GM21723 (cell line): ENCODE data around the gene TEKTIP1.

Experiments used
- ATAC-seq: cut with Tn5 transposase; IDR thresholded peaks from one replicate; pipeline ENCODE4 v1.9.1; 2021; ENCODE audit warnings: mild to moderate bottlenecking, moderate library complexity; ENCODE audit not compliant: unreplicated experiment

The TEKTIP1 gene

DNA sequence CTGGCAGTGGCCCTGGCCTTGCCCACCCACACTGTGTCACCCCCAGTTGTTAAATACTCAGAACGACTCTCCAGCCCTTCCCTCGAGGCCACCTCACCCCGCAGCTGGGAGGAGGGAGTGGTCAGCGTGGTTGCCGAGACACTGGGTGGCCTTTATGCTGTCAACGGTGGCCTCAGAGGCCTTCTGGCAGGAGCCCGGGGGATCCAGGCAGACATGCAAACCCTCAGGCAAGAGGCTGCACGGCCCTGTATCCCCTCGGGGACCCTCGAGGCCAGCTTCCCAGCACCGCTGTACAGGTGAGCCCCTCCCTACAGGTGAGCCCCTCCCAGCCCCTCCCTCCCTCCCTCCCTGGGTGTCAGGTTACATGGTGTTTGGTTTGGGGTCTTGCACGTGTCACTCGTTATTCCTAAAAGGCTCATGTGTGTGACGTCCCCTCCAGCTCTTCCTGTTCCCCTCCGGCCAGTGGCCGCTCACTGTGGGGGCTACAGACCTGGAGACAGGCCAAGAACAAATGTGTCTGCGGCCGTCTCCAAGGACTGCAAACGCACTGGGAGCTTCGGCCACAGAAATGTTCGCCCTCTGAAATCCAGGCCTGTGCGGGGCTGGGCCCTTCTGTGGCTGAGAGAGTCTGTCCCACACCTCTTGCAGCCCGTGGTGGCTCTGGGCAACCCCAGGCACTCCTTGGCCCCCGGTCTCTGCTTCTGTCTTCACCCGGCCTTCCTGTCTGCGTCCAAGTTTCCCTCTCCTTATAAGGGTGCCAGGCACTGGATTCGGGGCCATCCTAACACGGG, at the start of gene TEKTIP1:
TSS of gene TEKTIP1 (plus strand) at position 210 of the 791 bp plus-strand sequence. CDS start at position 214, 4 bp downstream.
- ATAC-seq: no peak

DNA sequence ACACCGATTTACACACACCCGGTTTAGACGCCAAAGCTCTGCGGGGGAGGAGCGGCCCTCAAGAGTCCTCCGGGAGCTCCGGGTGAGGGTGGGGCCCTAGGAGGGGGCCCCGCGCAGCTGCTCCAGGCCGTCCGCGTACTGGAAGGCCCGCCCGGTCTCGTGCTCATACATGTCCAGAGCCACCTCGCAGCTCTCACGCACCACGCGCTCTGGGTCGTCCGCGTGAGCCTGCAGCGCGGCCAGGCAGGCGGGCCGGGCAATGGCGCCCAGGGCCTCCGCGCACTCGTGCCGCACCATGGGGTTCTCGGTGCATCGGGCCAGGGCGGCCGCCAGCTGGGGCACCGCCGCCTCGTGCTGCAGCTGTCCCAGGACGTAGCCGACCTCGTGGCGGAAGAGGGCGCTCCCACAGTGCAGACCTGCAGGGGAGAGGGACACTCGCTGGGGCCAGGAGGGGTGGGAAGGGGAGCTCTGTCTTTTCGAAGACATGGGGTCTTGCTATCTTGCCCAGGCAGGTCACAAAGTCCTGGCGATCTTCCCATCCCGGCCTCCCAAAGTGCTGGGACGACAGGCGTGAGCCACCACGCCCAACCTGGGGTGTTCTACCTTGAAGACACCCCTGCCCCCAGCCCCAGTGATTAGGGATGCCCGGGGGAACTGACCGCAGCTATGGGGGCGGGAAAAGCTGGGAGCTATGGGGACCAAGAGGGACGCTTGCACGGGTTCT, 47.4 kb upstream of the TEKTIP1 start:
- ATAC-seq: no peak

DNA sequence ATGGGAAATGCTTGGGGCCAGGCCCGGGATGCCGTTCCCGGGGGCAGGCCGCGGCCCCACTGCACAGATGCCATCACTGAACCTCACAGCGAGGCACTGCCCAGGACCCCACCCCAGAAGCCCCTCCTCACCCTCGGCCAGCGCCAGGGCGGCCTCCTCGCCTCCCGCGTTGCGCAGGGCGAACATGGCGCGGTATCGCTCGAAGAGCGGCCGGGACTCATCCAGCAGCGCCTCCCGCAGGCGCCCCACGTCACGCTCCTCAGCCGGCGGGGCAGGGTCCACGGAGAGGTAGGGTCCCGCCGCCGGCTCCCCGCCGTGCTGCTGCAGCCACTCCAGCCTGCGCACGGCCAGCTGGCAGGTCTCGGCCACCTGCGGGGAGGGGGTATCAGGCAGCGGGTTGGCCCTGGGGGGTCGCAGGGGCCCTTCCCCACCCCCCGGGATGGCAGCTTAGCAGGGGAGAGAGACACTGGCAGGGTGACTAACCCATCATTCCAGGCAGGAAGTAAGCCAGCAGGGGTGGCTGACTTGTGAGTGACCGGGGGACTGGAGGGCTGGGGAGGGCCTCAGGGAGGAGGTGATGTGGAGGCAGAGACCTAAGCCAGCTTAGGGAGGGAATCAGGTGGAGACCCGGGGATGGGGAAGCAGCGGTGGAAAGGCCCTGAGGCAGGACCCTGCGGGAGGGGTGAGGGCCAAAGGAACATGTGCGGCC, 46.7 kb upstream of the TEKTIP1 start:
- ATAC-seq: no peak

DNA sequence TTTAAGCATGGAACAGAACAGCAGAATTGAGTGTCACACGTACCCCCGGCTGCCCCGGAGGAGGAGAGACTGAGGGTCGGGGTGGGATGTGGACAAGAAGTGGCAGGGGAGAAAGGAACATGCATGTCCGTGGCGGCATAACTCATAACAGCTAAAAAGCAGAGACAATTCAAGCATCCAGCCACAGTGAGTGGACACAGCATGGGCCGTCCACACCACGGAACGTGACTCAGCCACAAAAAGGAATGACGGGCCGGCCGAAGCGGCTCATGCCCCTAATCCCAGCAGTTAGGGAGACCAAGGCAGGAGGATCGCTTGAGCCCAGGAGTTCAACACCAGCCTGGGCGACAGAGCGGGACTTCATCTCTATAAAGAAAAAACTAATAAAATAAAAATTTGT, 46.1 kb upstream of the TEKTIP1 start:
- no peak for ATAC-seq

DNA sequence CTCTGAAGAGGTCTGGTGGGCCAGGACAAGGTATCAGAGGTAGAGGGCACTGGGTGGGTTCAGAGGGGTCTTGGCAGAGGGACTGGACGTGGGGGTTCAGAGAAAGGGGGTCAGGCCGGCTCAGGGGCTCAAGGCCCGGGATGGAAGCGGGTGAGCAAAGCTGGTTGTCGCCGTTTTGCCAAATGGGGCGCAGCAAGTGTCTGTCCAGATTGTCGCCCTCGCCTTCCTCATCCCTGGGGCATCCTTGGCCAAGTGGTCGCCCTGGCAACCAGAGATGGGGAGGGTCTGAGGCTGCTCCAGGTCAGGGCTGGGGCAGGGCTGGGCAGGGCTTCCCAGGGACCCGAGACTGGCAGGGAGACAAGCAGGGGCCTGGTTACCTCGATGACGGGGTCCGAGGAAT, 45.3 kb upstream of the TEKTIP1 start:
- no peak for ATAC-seq

DNA sequence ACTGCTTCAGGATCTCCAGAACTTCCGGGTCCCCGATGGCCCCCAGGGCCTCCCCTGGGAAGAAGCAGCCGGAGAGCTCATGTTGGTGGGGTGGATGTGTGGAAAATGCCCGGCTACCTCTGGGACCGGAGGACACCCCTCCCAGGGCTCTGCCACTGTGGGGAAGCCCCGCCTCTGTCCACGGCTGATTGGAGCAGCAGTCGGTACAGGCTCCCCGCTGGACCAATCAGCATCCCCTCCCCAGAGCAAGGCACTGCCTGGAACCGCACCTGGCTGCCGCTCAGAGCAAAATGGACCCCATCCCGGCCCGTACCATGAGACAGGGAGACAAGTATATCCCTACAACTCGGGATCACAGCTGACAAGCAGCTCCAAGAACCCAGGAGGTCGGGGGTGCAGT, 44.9 kb upstream of the TEKTIP1 start:
- ATAC-seq: no peak

DNA sequence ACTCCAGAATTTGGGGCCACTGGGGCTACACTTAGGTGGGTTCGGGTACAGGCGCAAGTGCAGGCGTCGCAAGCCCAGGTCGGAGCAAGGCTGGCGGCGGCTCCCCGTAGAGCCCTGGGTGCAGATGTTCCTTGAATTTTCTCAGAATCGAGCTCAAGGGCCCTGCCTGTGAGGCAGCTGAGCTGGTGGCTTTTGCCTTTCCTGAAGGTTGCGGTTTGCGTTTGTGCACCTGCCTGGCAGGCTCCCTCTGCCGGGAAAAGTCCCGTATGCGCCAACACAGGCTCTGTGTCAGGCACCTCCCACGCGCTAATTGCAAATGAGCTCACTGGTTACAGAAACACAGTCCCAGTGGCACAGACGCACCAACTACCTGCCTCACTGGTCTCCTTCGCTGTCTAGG, 44.4 kb upstream of the TEKTIP1 start:
- no peak for ATAC-seq

DNA sequence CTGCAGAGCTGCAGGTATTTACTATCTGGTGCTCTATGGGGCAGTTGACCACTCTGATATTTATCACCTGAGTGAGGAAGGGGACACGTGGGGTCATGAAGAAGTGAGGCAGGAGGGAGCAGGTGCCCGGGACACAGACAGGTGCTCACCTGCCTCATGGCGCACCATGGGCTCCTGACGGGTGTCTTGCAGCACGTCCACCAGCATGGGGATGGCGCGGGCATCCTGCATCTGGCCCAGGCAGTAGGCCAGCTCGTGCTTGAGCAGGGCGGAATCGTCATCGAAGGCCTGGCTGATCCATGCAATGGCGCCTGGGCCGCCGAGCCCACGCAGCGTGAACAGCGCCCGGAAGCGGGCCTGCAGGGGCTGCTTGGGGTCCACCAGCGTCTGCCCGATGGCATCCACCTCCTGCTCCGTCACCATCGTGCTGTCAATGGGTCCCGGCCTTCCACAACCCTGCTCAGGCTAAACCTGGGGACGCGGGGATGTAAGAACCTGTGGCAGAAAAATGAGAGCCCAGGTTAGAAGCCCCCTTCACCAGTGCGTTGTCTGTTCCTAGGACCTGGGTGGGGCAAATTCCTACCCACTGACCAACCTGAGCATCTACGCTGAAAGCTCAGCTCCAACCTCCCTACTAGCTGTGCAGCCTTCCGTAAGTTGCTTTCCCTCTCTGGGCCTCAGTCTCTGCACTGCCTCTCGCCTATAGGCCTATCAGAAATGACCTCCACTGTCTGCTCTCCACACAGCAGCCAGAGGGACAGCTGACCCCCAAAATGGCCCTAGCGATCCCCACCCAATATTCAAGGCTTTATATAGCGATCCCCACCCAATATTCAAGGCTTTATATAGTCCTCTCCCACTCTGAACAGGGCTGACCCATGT, 42.3 kb upstream of the TEKTIP1 start:
- ATAC-seq: no peak

DNA sequence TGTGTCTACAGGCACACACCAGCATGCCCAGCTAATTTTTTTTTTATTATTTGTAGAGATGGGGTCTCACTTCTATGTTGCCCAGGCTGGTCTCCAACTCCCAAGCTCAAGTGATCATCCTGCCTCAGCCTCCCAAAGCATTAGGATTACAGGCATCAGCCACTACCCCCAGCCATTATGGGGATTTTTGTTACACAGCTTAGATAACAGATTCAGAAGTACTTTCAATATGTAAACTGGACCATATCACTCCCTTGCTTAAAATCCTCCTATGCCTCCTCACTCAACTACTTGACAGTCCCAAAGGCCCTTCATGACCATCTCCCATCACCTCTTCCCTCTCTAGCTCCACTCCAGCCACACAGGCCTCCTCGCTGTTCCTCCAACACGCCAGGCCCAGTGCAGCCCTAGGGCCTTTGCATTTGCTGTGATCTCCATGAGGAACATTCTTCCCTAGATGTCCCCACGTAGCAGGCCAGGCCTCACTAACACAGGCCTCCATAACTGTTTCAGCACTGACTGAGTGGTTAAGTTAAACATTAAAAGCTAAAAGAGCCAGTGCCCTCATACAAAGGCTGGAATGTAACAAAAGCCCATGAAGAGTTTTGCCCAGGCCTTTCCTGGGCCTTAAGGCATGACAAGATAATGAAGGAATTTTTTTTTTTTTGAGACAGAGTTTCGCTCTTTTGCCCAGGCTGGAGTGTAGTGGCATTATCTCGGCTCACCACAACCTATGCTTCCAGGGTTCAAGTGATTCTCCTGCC, 41.0 kb upstream of the TEKTIP1 start:
- ATAC-seq: no peak

DNA sequence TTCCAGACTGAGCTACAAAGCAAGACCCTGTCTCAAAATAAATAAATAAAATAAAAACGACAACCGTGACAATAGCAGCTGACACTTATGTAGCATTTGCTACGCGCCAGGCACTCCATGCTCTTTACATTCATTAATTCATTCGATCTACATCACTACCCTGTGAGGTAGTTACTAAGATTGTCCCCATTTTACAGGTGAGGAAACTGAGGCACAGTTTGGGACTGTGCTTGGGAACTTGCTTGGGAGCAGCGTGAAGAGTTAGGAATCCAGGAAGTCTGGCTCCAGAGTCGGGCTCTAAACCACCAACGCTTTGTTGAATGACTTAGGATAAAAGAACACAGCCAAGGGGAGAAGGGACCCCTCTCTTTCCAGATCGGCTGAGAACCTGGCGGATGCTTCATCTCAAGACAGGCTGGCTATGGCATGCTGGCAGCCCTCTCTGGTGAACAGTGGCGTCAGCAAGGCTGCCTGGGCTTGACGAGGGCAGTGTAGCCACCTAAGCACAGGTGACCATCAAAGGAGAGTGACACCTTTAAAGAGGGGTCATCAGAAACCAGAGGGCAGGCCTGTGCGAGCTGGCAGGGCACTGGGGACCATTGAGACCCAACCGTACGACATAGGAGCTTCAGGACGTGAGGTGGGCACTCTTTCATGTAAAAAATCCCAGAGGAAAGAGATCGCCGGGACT, 39.1 kb upstream of the TEKTIP1 start:
- peak; percentile 4 for ATAC-seq

DNA sequence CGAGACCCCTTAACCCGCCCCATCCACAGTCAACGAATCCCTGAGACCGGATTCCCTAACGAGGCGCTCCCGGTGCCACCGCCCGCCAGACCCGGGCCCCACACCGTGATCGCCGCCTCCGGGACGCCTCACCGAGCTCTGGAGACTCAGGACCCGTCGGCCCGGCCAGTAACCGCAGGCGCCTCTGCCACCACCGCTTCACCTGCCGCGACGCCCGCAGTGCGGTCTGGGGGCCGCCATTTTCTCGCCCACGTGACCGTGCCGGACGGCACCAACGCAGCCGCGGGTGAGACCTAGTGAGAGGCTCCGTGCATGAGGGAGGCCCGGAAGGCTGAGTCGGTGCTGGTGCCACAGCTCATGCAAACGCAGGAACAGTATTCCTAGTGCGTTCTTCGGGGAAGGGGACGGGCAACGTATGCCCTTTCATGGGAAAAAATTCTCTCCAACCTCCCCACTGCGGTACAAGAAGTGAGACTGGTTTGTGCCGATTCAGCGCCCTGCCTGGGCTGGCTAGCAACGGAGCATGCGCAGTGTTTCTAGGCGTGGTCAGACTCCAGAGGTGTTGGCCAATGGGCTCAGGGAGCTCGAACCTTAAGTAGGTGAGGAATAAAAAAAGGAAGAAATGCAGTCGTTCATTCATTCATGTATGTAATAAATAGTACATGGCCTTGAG, 38.4 kb upstream of the TEKTIP1 start, which contains the start of gene DOHH:
TSS of gene DOHH (minus strand) at position 246 of the 673 bp plus-strand sequence. CDS start 3,860 bp downstream, outside the sequence.
- ATAC-seq: peak; percentile 80

DNA sequence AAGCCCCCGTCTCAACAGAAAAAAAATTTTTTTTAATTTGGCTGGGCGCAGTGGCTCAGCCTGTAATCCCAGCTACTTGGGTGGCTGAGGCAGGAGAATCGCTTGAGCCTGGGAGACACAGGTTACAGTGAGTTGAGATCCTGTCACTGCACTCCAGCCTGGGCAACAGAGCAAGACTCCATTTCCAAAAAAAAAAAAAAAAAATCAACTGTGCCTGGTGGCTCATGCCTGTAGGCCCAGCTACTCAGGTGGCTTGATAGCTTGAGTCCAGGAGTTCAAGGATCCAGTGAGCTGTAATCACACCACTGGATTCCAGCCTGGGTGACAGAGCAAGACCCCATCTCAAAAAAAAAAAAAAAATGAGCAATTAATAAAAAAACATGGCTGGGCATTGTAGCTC, 37.2 kb upstream of the TEKTIP1 start:
- ATAC-seq: no peak

DNA sequence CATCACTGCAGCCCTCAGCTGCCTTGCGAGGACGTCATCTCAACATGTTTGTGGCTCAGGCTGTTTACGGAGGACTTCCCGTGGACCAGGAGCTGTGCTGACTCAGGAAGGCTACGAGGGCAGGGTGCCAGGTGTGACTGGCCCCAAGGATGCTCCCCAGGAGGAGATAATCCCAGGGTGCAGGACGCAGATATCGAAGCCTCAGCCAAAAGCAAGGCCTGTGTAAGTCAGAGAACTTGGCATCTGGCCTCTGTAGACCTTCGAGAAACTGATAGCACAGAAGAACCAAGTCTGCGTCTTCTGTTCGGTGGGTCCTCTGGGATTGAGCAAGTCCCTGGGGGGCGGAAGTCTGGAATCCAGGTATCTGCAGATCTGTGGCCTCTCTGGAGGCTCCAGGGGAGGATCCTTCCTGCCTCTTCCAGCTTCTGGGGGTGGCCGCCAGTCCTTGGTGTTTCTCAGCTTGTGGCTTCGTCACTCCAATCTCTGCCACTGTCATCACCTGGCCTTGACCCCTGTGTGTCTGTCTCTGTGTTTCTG, 35.9 kb upstream of the TEKTIP1 start:
- ATAC-seq: no peak

DNA sequence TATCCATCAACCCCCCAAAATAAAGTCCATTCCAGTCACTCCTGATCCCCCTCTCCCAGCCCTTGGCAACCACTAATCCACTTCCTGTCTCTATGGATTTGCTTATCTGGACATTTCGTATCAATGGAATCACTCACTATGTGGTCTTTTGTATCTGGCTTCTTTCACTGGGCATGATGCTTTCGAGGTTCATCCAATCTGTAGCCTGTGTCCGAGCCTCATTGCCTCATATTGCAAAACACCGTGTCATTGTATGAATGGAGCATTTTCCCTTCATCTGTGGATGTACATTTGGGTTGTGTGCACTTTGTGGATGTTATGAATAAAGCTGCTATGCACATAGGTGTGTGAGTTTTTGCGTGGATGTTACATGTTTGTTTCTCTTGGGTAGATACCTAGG, 34.2 kb upstream of the TEKTIP1 start:
- ATAC-seq: no peak

DNA sequence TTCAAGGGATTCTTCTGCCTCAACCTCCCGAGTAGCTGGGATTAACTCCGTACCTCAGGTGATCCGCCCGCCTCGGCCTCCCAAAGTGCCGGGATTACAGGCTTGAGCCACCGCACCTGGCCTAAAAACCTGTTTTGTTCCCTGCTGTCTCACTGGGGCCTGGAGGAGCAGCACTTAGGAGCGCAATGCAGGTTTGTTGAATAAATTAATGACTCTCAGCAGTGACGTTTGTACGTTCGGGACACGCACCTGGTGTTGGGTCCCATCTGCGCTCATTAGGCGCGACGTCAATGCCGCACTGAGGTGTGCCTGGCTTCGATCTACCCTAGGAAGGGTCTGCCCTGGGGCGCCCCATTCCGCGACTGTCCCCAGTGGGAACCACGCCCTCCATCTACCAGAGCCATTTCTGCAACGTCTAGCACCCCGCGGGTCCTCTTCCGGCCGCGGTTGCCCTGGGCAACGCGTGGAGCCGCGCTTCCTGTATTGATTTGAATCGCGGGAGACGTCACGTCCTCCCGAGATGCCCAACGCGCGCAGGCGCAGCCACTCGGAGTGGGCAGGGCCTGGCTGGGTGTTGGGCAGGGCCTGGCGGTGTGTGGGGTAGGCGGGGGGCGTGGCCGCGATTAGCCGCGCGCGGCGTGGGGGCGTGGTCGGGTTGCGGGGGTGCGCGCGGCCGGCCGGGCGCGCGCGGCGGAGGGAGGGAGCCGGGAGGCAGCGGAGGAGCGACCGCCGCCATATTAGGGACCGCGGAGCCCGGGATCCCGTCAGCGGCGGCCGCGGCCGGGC, 33.2 kb upstream of the TEKTIP1 start, which contains the start of gene FZR1:
TSS of gene FZR1 (plus strand) at position 714 of the 786 bp plus-strand sequence. CDS start 16,679 bp downstream, outside the sequence.
- ATAC-seq: peak; percentile 83

DNA sequence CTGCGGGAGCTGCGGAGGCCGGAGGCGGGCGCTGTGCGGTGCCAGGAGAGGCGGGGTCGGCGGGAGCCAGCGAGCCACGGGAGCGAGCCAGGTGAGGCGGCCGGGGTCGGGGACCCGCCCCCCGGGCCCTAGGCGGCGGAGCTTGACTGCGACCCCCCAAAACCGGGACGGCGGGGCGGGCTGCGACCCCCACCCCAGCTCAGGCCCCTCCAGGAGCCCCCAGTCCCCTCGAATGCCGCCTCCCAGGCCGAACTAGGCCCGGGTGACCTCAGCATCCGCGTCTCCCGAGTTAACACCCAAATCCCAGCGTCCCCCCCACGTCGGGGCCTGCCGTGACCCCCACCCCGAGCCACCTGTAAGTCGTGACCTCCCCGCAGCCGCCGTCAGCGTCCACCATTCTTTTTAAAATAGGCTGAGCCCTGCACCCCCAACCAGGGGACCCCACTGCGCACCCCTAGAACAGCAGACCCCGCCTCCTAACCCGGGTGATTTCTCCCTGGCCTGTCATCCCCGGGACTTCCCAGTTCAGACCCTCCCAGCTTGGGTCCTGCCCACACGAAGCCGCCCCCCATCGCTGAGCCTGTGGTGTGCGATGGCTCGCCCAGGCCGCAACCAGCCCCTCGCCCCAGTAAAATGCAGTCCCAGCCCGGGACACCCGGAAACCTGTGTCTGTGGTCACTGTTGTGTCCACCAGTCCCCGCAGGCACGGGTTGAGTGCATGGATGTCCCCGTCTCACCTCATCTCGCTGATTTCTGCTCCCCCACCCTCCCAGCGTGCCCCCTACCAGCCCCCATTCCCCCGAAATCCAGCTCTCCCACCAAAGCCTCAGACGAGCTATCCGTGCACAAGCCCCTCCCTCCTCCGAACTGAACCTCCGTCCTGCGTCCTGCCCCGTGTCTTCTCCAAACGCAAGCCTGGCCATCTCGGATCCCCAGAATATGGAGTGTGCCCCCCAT, 32.3 kb upstream of the TEKTIP1 start:
- peak; percentile 7 for ATAC-seq
